HTERT RPE-1 (cell line): ENCODE measurements around the gene CPNE5.

Source experiments
- in situ Hi-C: fragments of 300-500 bp; cut with MboI; formaldehyde crosslinking; loops from 4 replicates; pipeline ENCODE4 v1.14.3; 2020; ENCODE audit warnings: low sequenced_read_pairs

Gene CPNE5

DNA sequence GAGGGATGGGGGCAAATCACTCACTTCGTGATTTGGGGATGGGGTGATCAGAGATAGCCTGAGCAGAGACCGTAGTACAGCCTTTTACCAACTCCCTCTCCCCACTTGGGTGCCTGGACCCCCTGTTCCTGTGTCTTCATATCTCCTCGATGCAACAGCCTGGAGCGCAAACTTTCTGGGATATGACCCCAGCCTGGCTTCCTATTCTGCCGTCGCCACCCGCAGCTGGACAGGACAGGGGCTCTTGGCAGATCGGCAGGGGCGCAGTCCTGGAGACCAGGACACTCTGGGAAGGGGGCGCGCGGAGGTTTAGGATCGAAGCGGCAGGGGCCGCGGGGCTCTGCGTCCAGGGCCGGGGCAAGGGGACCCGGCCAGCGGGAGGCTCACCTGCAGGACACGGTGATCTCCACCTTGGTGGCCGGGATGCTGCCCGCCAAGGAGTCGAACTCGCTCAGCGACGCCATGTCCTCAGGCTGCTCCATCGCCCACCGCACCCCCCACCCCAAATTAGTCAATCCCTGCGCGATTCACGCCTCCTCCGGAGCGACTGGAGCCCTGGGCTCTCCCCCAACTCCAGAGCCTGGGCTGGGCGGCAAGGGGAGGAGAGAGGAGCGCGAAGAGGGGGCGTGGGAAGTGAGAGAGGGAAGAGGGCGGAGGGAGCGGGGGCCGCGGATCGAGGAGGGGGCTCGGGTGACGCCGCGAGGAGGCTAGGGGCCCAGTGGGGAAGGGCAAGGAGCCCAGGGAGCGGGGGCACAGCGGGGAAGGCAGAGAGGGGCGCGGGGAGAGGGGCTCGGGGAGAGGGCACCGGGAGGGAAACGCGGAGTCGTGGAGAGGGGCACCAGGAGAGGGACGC is at the start of gene CPNE5:
CPNE5 (minus strand) TSS at position 549 of the 853 bp plus-strand sequence; CDS start at position 482, 67 bp downstream.
- in situ Hi-C loops = no loop called here

- in situ Hi-C loops = no loop called here
Measured at GRCh38 chr6:36888115-36888643, 48.9 kb upstream of the CPNE5 start.

- in situ Hi-C loops = no loop called here
Measured at GRCh38 chr6:36886950-36887618, 47.8 kb upstream of the CPNE5 start.

DNA sequence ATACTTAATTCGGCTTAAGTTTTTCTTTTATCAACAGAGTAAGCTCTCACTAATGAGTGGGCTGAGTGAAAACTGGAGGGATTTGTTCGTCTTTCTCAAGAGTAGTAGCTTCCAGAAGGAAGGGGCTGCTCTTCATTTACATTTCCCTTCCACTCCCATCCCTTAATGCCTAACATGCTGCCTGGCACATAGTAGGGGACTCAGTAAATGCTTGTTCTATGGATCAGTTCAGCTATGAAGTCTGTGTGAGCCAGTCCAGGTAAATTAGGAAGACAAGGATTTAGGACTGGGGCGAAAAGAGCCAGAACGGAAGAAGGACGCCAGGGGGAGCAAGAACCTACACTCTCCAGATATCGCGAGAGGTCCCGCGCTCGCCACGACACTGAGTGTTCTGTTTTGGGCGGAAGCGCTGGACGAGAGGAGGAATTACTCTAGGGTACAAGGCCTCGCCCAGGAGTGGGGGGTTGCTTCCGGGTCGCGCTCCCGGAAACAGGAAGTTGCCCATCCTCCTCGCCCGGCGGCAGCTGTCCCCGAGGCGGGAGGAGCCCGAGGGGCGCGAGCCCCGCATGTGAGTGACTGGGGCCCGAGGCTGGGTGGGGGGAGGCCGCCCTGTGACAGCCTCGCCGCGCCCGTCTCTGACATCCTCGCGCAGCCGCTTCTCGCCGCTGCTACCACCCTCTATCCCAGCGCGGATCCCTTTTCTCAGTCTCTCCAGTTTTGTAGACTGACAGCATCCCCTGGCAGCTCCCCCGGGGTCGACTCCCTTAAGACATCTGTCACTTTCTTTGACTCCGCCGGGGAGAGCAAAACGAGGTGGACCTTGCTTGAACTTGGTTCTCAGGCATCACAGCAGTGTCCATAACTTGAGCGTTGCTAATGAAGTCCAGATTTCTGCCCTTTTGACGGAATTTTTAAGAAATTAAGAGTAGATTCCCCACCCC is 46.5 kb upstream of the CPNE5 start, which contains the start of gene C6orf89:
C6orf89 (plus strand) TSS at position 492 of the 941 bp plus-strand sequence. CDS start 13,493 bp downstream, outside the sequence.
- in situ Hi-C loops = no loop called here

- in situ Hi-C loops = no loop called here
Measured at GRCh38 chr6:36884610-36885009, 45.4 kb upstream of the CPNE5 start.

DNA sequence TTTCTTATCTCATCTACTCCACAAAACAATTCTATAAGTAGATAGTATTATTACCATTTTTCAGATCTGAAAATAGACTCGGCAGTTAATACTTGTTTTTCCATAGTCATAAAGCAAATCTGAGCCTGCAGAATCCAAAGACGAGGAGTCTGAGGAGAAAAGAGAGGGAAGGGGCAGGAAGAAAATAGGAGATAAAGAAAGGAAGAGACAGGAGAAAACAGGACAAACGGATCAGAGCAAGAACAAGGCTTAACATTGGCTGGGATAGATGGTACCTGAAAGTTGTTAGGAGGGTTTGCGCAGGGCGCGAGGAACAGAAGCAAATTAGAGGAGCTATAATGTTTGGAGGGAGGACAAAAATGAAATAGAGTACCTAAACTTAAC is 36.0 kb upstream of the CPNE5 start:
- in situ Hi-C loops = no loop called here

DNA sequence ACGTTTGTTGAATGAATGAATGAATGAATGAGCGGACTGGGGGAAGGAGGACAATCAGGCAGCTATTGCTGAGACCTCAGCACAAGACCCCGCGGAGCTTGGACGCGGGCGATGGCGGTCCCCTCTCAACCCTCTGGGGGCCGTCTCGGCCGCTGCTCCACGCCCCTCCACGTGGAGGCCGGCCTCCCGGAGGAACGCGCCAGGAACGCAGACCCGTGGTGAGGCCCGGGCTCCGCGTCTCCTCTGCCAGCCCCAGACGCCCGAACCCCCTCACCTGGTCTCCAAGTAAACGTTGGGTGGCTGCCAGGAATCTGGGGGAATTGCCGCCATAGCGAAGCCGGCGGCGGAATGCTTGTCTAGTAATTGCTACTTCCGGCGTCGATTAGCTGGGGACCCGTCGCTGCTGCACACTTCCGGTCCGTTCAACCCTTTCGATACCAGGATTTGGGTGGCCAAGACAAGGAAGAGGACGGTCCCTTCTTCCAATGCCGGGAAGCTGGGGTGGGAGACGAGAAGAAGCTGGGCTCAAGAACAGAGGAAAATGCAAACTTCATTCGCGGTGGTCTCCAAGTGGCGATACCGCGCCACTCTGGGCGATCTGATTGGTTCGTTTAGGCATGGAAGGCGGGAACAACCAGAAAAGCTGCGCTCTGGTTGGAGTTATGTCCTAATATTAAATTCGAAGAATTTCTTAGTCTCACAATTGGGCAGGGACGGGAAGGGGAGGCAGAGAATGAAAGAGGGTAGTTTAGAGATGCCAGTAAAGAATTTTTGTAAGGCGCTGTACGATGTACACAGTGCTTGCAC is 35.4 kb upstream of the CPNE5 start, which contains the start of gene PPIL1:
PPIL1 (minus strand) TSS at position 361 of the 807 bp plus-strand sequence; CDS start at position 330, 31 bp downstream.
- in situ Hi-C loops = no loop called here

GRCh38 chr6:36873612-36874442 is 34.6 kb upstream of the CPNE5 start:
- in situ Hi-C loops = no loop called here

- in situ Hi-C loops = no loop called here
Measured at GRCh38 chr6:36873115-36873514, 33.9 kb upstream of the CPNE5 start.

DNA sequence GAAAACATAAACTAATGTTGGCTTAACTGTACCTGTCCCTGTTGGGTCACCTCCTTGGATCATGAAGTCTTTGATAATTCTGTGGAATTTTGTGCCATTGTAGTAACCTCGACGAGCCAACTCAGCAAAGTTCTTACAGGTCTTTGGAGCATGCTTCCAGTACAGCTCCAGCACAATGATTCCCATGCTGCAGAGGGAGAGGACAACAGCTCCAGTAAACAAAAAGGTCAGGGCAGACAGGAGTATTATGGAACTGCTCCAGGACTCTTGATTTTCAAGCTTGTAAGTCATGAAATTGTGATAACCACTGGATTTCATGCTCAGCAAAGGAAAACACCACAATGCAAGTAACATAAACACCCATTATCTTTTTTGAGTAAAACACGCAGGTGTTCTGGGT is 32.4 kb upstream of the CPNE5 start:
- in situ Hi-C loops = no loop called here

- in situ Hi-C loops = no loop called here
Measured at GRCh38 chr6:36867471-36868224, 28.4 kb upstream of the CPNE5 start.

GRCh38 chr6:36865835-36866234 is 26.6 kb upstream of the CPNE5 start:
- in situ Hi-C loops = no loop called here

- in situ Hi-C loops = no loop called here
Measured at GRCh38 chr6:36863670-36864540, 24.7 kb upstream of the CPNE5 start.

DNA sequence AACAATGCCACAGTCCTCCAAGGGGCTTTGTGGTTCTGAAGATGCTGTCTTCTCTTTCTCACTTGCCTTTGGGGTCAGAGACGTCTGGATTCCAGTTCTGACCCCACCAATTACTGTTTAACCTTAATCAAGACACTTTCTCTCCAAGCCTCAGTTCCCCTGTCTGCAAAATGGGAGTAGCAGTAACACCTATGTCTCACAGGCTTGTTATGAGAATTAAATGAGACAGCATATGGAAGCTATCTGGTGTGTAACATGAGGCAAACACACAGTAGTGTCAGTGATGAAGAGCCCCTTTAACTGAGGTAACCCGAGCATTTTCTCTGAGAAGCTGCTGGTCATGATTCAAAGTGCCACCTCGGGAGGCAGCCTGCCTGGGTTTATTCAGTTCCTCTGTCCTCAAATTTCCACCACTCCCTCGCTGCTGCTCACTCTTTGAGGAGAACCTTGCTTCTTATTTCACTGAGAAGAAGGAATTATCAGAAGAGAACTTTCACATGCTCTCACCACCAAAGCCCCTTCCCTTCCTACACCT is 23.7 kb upstream of the CPNE5 start:
- in situ Hi-C loops = no loop called here

DNA sequence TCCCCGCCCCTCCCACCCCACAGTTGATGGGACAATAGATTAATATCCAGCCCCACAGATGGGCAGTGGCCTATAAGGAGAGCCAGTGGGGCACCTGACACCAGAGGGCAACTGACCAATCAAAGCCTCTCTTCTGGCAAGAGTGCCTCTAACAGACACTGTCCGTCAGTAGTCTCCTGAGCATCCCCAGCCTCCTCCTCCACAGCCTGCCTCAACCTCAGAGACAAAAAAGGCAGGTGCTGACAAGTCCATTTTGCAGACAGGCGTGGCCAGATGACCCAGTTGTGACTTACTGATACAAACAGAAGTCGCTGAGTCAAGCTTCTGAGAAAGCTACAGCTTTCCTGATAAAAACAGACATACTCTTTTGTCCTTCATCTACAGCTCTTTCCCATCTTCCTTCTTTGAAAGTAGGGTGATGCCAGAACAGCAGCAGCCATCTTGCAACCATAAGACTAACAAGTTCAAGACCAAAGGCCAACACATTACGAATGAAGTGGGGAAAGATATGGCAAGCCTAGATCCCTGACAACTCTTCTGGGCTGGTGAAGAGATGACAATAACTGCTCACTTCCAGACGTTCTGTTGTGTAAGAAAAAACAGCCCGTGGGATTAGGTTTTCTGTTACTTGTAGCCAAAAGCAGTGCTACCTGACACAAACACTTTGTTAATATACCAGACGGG is 23.1 kb upstream of the CPNE5 start:
- in situ Hi-C loops = no loop called here

DNA sequence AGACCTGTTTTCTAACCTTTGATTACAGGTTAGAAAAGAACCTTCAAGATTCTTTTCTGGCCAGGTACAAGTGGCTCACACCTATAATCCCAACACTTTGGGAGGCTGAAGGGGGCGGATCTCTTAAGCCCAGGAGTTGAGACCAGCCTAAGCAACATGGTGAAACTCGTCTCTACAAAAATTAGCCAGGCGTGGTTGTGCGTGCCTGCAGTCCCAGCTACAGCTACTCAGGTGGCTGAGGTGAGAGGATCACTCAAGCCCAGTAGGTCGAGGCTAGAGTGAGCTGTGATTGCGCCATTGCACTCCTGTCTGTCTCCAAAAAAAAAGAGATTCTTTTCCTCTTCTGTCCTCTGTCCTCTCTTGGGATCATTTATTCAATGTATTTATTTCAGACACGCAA is 20.9 kb upstream of the CPNE5 start:
- in situ Hi-C loops = no loop called here
